Activated CD8-positive, alpha-beta memory T cell treated with anti-CD3 and anti-CD28 coated beads for 4 hours (primary cell): ENCODE results near the gene JSRP1.

Experiments used
- DNase-seq, 2 donors: peaks; one replicate each; pipeline ENCODE4 v3.0.0-alpha.2; 2020; ENCODE audit warnings: low read depth in 2 of 2

The JSRP1 gene

GRCh38 chr19:2255982-2256685 is at the start of gene JSRP1:
JSRP1 (minus strand) TSS chr19:2256417; CDS start chr19:2255314, 1,103 bp downstream.
- no peak for DNase-seq

- DNase-seq = no peak
Measured at GRCh38 chr19:2305452-2306280, 49.4 kb upstream of the JSRP1 start.

- DNase-seq = no peak
Measured at GRCh38 chr19:2303211-2303798, 47.1 kb upstream of the JSRP1 start.

- DNase-seq = no peak
Measured at GRCh38 chr19:2302319-2303210, 46.3 kb upstream of the JSRP1 start.

GRCh38 chr19:2300533-2300932 is 44.3 kb upstream of the JSRP1 start:
- no peak for DNase-seq

- DNase-seq = no peak
Measured at GRCh38 chr19:2296141-2296540, 39.9 kb upstream of the JSRP1 start.

GRCh38 chr19:2294687-2295335 is 38.6 kb upstream of the JSRP1 start:
- no peak for DNase-seq

GRCh38 chr19:2291185-2291751 is 35.1 kb upstream of the JSRP1 start:
- DNase-seq = no peak

GRCh38 chr19:2290441-2291184 is 34.4 kb upstream of the JSRP1 start:
- DNase-seq = no peak

- no peak for DNase-seq
Measured at GRCh38 chr19:2289714-2290435, 33.7 kb upstream of the JSRP1 start.

- DNase-seq = no peak
Measured at GRCh38 chr19:2288818-2289713, 32.8 kb upstream of the JSRP1 start.

- DNase-seq = no peak
Measured at GRCh38 chr19:2288338-2288817, 32.2 kb upstream of the JSRP1 start.

- no peak for DNase-seq
Measured at GRCh38 chr19:2287585-2288337, 31.5 kb upstream of the JSRP1 start.

GRCh38 chr19:2286402-2287140 is 30.4 kb upstream of the JSRP1 start:
- no peak for DNase-seq

GRCh38 chr19:2283835-2284507 is 27.8 kb upstream of the JSRP1 start:
- no peak for DNase-seq

GRCh38 chr19:2282862-2283237 is 26.6 kb upstream of the JSRP1 start:
- DNase-seq = no peak
